Stimulated activated CD4-positive, alpha-beta T cell treated with anti-CD3 and anti-CD28 coated beads, Interleukin-12 subunit alpha, Interleukin-12 subunit beta, amount 100 ng/mL, for 48 hours (primary cell): Measurements from ENCODE around the gene WFIKKN2.
A peak's percentile ranks its signal among the peaks of the same experiment; 100 is the strongest.
"Not testable (repeated sequence)": the region's sequence is repeated elsewhere in the genome, so short reads cannot be mapped to it uniquely, and the experiment has no call there.

ENCODE experiments used
- DNase-seq, 3 donors: peaks; one replicate each; pipeline ENCODE4 v3.0.0-alpha.2; 2020; ENCODE audit warnings: low read depth in 2 of 3, low spot score in 1 of 3

The WFIKKN2 gene

DNA sequence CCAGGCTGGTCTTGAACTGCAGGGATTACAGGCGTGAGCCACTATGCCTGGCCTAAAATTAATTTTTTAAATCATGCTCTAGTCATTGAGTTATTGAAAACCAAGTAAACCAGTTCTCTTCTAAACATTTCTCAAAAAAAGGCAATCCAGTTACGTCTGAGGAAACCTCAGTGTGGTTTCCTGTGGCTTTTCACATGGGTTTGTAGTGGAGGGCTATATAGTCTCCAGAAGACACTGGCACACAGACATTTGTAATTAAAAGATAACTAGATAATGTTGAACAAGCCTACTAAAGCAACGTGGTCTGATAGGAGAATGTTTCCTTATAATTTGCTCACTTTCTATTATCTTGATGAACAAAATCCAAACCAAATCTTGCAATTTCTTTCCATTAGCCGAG, 36.0 kb downstream of the WFIKKN2 start:
- DNase-seq = peak in 1 of 3 donors; percentile 20

DNA sequence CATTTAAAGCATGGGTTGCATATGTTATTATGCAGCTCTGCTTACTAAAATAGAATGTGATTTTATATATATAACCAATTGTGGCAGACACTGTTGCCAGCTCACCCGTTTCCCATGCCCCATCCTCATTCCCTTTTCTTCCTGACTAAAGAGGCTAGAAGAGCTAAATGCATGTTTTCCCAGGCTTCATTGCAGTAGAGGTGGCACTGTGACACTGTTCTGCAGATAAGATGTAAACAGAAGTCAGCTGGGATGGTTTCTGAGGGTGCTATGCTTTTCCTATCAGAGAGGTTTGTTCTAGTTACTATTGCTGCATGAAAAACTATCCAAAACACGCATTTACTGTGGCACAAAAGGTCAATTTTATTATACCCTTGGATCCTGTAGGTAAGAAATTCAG, 36.5 kb downstream of the WFIKKN2 start:
- DNase-seq = no peak

DNA sequence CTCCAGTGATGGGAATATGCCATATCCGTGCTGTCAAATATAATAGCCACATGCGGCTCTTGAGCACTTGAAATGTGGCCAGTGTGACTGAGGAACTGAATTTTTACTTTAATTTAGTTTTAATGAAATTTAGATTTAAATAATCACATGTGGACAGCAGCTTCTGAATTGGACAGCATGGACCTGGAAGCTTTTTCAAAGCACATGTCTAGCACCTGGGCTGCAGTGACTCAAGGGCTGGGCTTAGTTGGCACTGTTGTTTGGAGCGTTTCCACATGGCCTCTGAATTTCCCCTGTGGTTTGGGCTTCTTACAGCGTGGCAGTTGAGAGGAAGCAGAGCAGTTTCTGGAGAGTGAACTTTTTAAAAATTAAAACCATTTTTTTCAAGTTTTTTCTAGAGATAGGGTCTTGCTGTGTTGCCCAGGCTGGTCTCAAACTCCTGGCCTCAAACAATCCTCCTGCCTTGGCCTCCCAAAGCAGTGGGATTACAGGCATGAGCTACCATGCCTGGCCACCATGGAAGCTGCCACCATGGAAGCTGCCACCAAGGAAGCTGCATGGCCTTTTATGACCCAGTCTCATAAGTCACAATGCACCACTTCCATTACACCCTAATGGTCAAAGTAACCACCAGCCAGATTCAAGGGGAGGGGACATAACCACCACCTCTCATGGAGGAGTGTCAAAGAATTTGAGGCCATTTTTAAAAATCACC, 37.5 kb downstream of the WFIKKN2 start:
- DNase-seq = peak in 1 of 3 donors; percentile 18

DNA sequence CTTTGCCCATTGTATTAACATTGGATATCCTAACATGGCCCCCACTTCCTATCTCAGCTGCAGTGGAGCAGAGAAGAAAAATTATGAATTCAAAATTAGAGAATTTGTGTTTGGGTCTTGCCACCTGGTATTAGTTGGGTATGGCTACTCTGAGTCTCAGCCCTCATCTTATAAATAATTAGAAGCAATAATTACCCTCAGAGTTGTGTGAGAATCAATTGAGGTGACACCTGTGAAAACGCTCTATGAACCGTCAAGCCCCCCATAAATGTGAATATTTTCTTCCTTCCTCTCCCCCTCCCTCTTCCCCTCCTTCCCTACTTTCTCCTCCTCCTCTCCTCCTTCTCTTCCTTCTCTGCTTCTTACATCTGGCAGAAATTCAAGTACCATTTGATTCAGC, 39.7 kb downstream of the WFIKKN2 start:
- no peak for DNase-seq

DNA sequence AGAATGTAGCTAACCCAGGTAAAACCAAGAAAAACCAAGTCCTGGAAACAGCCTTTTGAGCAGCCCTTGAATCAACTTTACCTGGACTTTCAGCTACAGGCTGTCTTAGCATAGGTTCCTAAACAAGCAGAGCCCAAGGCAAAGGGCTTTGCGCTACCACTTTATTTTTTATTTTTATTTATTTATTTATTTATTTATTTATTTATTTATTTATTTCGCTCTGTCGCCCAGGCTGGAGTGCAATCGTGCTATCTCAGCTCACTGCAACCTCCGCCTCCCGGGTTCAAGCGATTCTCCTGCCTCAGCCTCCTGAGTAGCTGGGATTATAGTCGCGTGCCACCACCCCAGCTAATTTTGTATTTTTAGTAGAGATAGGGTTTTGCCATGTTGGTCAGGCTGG, 41.7 kb downstream of the WFIKKN2 start:
- DNase-seq = not testable (repeated sequence)

DNA sequence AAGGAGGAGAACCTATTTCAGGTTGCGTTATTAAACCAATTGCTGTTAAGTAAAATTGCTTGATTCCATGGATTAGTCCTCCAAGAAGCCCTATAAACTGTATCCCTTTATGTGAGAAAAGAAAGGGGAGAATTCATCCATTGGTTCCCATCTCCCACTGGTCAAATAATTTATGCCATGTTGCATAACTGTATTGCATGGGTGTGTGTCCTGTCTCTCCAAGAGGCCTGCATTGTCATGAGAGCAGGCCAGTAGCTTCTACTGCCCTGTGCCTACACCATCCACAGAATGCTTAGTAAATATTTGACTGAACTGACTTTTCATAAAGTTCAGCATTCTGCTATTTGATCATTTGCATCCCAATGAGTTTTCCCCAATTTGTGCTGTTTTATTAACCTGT, 42.5 kb downstream of the WFIKKN2 start:
- DNase-seq = no peak

DNA sequence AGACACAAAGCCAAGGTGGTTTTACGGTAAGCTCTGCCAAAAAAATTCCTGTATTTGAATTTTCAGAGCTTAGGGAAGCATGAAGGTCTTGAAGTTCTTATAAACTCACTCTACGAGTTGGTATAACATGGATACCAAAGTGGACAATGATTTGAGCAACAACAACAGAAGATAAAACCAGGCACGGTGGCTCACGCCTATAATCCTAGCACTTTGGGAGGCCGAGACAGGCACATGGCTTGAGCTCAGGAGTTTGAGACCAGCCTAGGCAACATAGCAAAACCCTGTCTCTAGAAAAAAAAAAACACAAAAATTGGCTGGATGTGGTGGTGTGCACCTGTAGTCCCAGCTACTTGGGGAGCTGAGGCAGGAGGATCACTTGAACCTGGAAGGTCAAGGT, 43.7 kb downstream of the WFIKKN2 start:
- DNase-seq = no peak

DNA sequence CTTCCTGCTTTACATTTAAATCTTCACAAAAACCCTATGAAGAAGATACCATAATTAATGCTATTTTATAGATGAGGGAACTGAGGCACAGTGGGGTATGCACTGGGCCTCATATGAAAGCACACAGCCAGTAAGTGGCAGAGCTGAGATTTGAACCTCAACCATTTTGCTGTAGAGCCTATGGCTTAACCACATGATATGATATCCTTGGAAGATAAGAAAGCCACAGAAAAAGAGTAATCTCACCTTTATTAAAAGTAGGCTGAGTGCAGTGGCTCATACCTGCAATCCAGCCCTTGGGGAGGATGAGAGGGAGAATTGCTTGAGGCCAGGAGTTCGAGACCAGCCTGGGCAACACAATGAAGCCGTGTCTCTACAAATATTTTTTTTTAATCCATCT, 45.8 kb downstream of the WFIKKN2 start:
- DNase-seq = no peak

DNA sequence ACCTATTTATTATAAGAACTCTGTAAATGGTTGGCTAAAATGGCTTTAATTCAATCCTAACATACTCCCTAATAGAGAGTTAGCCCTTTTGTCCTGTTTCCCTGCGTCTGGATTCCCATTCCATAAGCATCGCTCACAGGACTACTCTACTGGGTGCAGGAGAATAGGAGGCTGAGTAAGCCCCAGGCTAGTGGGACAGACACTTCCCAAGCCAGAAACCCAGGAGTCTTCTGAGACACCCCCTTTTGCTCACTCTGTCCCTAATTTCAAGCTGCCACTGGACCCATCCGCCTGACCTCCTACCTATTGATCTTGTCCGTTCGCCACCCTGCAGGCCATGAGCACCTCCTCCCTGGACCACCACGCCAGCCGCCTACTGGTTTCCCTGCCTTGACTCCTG, 47.5 kb downstream of the WFIKKN2 start:
- no peak for DNase-seq

DNA sequence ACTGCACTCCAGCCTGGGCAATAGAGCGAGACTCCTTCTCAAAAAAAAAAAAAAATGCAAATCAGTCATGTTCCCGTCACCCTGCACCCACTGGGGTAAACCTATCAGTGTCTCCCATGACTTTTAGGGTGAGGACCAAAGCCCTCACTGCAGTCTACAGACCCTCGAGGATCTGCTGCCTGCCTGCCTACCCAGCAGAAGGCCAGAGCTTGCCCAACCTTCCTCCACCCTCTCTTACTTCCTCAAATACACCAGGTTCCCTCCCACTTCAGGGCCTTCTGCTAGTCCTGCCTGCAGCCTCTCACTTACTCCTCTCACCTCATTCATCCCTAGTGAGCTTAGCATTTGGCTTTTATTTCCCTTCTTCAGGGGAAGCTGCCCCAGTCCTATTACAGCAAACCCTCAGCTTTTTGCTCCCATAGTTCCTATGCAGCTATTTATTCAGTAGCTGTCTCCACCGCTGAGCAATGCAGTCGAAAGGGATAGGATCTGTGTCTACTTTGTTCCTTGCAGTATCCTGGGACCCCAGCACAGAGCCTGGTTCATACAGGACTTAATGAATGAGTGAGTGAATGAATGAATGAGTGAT, 48.6 kb downstream of the WFIKKN2 start:
- DNase-seq = no peak

DNA sequence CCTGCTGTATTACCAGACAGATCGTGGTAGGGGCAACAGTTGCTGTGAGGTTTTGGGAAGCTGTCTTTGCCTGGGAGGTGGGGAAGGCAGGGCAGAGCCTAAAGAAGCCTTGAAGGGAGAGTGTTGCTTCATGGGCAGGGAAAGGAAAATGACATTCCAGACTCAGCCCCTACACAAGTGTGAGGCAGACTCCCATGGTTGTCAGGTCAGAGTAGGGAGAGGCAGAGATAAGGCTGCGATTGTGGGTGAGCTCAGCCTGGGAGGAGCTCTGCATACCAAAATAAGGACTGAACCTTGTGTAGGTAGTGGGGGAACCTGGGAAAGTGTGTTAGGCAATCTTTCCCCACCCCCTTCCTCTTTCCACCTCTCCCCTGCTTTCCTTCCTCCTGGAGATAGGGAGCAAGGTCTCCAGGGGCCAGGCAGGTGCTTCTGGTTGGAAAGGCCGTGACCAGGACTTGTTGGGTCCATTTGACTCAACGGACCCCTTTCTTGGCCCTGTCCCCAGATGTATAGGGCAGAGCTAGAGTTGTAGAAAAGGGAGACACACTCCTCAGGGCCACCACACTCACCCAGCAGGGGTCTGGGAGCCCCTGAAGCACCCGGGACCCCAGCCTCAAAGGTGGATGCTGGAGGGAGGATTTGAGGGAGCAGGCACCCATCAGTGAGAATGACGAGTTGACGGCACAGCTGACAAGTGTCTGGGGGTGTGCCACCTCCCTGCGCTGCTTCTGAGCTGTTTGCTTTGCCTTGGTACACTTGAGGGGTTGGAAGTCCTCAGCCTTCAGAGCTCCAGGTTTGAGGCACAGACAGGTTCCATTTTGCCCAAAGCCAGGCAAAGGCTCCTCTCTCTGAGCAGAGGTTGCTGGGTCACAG, 49.3 kb downstream of the WFIKKN2 start:
- DNase-seq = no peak

DNA sequence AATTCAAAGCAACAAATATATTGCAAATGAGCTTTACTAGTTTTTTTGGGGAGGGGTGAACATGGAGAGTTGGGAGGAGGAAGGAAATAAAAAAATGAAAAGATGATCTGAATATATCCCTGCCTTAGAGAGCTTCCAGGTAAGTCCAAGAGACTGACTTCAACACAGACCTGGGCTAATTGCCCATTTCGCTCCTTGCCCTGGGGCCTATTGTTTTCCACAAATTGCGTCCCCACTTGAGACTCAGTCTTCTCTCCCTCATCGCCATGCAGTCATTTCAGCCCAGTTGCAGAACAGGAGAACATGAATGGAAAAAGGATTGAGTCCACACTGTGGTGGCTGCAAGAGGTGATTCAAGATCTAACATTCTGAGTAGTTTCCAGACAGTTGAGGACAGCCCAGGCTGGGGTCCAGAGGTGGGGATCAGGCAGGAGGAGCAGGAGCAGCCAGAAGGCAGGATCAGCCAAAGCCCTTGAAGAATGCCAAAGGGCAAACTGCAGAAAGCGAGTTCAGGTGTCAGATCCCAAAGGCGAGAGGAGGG, 52.4 kb downstream of the WFIKKN2 start:
- no peak for DNase-seq

DNA sequence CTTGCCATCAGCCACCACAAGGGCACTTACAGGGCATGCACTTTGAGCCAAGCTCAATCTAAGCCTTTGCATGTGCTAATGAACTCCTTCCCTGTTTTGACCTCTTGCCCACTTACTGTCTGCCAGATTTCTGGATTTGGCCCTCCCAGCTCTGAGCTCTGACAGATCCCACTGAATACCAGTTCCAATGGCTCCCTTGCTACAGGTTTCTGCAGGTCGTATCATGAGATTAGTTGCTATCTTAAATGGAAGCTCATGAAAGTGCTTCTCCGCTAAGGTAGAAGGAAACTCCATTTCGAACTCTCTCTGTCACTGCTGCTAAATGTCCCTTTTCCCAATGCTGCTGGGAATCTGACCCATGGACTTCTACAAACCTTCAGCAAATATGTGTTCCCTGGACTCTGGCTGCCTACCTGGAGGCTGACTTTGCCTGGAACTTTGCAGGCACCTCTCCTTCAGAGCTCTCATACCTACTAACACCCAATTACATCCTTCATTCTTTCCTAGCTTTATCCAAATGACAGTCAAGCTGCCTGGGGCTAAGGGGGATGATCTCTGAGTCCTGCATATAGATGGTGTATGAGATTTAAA, 54.2 kb downstream of the WFIKKN2 start:
- no peak for DNase-seq

DNA sequence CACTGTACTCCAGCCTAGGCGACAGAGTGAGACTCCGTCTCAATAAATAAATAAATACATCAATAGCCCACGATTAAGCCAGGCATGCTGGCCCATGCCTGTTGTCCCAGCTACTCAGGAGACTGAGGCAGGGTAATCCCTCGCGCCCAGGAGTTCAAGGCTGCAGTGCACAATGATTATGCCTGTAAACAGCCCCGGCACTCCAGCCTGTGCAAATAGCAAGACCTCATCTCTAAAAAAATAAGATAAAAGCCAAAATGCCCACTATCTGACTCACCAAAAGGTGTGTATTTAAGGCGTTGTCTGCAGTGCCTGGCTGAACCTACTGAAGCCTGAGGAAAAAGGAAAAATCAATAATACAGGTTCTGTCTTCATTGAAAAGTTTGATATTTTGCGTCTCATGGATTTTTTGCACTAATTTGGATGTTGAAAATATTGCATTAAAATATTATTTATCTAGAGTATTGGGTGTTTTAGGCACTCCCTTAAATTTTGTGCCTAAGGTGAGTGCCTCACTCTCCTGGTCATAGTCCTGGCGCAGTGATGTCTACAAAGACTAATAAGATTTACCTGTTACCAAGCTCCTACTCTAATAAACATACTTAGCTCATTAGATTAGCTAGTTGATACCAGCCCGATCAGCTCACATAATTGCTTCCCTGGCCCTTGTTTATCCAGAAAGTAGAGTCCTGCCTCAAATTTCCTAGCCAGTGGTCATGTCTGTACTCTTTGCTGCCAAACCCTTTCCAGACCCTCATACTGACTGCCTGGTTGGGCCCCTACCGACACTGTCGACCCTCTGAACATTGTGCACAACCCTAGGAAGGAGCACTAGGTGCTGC, 55.5 kb downstream of the WFIKKN2 start:
- DNase-seq = no peak

DNA sequence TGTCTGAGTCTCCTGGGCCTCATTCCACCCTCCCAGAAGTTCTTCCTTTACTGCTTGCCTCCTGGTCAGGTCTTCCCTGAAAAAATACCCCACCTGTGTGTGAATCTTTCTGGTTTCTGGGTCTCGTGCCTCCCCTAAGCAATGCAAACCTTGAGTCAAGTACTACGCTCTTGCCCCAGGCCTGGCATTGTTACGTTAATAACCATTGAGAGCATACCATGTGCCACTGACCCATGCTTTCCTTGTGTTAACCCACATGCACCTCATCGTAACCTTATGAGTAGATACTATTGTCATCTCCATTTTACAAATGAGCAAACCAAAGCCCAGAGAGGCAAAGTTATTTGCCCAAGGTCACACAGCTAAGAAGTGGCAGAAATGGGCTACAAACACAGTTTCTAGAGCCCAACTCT, 56.2 kb downstream of the WFIKKN2 start:
- DNase-seq = no peak
